Measurements from ENCODE around the gene CLUH.

CLUH gene

DNA sequence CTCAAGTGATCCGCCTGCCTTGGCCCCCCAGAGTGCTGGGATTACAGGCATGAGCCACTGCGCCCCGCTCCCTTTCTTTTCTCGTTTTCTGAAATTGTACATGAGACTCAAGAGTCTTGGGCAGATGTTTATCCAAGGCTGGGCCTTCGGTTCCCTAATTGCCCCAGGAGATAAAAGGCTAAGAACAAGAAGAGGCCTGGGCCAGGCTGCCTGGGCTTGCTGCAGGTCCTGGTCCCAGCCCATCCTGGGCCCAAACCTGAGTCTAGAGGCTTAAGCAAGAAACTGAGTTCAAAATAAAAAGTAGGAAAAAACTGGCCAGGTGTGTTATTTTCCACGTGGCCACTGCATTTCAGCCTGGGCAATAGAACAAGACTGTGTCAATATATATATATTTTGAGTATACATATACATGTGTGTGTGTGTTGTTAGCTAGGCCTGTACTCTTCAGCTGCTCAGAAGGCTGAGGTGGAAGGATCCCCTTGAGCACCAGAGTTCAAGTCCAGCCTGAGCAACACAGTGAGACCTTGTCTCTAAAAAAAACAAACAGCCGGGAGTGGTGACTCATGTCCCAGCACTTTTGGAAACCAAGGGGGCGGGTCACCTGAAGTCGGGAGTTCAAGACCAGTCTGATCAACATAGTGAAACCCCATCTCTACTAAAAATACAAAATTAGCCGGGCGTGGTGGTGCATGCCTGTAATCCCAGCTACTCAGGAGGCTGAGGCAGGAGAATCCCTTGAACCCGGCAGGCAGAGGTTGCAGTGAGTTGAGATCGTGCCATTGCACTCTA is 6.8 kb upstream of the CLUH start:
- DNase-seq = no peak

DNA sequence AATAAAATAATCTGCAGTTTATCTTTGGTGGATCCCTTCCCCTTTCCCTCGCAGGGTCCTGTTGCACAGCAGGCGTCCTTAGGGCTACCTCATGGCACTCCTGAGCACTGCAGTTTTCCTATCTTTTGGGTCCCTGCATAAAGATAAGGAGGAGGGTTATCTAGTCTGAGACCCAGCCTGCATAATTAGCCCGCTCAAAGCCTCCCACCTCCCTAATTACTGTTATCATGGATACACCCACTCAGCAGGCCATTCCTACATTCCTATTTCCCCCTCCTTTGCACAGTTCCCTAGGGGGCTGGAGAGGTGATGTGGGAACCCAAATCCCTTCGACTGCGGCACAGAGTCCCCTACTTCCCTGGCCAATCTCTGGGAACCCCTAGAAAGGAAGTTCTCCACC is 5.1 kb upstream of the CLUH start:
- DNase-seq = no peak

GRCh38 chr17:2713881-2714280 is 2.3 kb upstream of the CLUH start:
- DNase-seq = no peak

DNA sequence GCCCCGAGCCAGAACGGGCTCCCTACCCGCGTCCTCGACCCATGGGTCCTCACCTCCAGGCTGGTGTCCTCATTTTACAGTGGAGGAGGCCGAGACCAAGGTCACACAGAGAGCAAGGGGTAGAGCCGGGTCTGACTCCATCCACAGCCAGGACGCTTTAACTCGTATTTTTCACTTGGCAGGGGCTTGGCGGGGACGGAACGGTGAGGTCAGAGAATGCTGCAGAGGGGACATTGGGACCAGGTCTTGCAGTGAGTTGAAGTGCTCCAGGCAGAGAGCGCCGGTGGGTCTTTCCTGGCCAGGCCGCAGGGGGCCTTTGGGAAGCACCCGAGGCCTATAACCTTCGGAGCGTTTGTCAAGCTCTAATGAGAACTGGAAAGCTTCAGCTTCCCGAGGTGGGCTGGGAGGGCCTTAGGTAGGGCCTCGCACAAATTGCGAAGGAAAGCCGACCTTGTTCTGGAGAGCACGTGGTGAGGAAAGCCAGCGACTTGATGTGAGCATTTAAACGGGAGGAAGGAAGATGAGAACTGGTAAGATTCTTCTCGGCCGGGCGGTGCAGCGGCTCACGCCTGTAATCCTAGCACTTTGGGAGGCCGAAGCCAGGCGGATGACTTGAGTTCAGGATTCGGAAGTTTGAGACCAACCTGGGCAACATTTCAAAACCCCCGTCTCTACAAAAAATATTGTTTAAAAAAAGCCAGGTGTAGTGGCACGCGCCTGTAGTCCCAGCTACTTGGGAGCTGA is 908 bp upstream of the CLUH start:
- no peak for DNase-seq

DNA sequence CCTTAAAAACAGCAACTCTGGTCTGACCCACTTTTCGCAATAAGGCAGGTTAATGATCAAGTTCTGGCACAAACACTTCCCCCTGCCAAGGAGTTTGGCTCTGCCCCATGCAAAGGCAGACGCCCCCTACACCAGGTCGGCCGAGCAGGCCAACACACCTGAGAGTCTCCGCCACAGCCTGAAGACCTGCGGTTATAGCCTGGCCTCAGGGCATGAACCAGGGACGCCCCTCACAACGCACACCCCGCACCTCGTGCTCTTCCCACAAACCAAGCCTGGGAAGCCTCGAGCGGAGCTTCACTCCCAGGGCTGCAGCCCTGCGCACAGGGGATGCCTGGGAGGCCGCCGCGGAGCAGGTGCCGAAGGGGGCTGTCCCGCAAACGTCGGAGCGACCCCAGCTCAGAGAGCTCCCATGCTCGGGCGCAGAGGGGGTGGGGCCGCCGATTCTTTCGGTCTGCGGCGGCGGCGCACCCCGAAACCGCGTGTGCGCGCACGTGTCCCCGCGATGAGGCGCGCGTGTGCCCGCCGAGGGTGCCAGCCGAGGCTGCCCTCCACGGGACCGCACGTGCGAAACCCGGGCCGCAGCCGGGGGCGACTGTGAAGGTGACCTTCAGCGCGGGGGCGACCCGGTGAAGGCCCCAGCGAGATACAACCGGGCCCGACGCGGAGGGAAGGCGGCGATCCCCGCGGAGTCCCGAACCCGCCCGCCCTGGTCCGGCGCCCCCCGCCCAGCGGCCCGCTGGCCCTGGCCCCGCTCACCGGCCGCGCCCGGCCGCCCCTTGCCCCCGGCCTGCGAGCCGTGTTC is 559 bp downstream of the CLUH start:
- peak; percentile 45 for DNase-seq

GRCh38 chr17:2710071-2710802 is 1.3 kb downstream of the CLUH start:
- DNase-seq = peak; percentile 12

DNA sequence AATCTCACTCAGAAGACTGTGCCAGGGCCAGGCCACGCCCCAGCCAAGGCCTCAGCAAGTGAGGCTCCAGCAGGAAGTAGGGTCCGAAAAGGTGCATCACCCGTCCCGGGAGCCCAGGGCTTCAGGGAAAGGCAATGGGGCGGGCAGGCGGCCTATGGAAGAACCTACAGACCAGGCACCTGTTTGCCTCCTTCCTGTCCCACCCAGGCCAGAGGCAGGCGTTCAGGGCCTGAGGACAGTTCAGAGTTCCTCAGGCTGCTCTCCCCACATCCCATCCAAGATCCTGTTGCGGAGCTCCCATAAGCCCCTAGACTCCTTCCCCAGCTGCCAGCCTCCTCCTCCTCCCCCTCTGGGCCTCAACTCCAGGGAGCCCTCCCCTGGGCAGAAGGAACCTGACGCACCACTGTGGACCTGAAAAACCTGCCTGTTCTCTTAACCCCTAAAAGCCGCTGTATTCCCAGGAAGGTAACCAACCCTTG is 2.3 kb downstream of the CLUH start:
- DNase-seq = no peak

GRCh38 chr17:2708585-2709182 is 2.9 kb downstream of the CLUH start:
- DNase-seq = no peak

GRCh38 chr17:2707721-2708584 is 3.6 kb downstream of the CLUH start:
- DNase-seq = peak; percentile 20

GRCh38 chr17:2706911-2707510 is 4.6 kb downstream of the CLUH start:
- DNase-seq = no peak

- no peak for DNase-seq
These were observed 5.4 kb downstream of the CLUH start for GRCh38 chr17:2705888-2706795.

DNA sequence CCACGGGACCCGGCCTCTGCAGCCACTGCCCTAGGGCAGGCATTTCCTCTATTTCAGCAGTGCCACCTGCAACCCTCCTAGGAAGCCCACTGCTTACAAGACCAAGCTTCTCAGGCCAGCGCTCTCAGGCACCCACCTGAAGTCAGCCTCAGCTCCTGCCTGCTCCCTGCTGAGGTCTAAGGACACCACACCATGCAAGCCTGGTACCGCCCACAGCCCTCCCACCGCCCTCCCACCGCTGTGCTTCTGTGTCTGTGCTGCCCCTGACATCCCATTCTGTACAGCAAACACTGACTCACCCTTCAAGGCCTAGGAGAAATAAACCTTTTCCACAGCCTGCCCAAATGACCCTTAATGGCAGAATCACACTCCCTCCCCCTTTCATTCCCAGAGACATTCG is 6.3 kb downstream of the CLUH start:
- DNase-seq = no peak

- DNase-seq = no peak
These were observed 6.7 kb downstream of the CLUH start for GRCh38 chr17:2704890-2705248.

GRCh38 chr17:2704031-2704889 is 7.3 kb downstream of the CLUH start:
- DNase-seq = no peak

GRCh38 chr17:2703606-2704005 is 8.0 kb downstream of the CLUH start:
- no peak for DNase-seq

GRCh38 chr17:2703181-2703580 is 8.4 kb downstream of the CLUH start:
- no peak for DNase-seq

- no peak for DNase-seq
These were observed 9.4 kb downstream of the CLUH start for GRCh38 chr17:2701996-2702741.
